T-helper 1 cell (primary cell): ENCODE data around the gene MAGEB10.
"Not testable (repeated sequence)": the region's sequence is repeated elsewhere in the genome, so short reads cannot be mapped to it uniquely, and the experiment has no call there.

Source experiments
- DNase-seq, 5 donors: peaks; one replicate each; pipeline ENCODE4 v3.0.0-alpha.2; 2012 to 2020
- total RNA-seq, 4 donors: gene quantifications; one replicate each; lab custom pipeline; 2026; lab: John Stamatoyannopoulos, UW

The MAGEB10 gene, protein sequence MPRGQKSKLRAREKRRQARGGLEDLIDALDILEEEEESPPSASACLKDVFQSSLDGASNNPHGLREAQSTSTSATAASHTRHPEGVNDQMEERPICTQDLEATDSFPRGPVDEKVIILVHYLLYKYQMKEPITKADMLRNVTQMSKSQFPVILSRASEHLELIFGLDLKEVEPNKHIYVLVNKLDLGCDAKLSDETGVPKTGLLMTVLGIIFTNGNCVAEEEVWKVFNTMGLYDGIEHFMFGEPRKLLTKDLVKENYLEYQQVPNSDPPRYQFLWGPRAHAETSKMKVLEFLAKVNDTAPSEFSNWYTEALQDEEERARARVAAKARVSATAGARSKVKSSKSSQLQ
- 0 reads per million in 4 donors for total RNA-seq

DNA sequence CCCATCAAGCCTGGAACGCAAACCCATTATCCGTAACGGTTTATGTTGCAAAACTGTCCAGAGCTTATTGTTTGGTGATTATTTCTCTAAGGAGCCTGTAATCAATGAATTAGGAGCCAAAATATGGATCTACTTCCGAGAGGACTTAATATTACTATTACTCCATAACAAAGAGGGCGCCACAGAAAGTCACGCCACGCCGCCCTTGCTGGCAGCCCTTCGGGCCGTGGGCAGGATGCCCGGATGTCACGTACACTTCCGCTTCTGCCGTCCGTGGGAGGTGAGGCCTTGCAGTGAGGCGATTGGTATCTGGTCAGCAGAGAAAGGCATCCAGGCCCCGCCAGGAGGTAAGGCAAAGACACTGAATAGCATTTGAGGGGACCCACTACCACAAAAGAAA lies at the start of gene MAGEB10:
Gene MAGEB10 (plus strand): TSS at position 301 of the 400 bp plus-strand sequence. CDS start 13,317 bp downstream, outside the sequence.
- no peak for DNase-seq

DNA sequence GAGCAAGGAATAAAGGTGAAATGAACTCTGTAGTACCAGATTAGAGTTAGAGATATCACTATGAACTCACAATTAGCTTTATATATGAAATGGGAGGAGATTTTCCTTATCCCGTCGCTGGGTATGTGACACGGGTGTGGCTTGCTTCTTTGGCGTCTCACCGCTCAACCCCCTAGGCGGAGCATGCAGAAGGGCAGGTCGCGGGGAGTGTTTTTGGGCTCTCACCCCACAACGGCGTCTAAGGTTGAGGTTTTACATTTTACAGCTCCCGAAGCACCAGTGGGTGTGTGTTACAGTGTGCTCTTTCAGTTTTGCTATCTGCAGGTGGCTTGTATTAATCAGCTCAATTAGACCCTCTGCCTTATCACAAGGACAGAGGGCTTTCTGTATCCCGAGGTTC lies 42.1 kb upstream of the MAGEB10 start:
- no peak for DNase-seq

DNA sequence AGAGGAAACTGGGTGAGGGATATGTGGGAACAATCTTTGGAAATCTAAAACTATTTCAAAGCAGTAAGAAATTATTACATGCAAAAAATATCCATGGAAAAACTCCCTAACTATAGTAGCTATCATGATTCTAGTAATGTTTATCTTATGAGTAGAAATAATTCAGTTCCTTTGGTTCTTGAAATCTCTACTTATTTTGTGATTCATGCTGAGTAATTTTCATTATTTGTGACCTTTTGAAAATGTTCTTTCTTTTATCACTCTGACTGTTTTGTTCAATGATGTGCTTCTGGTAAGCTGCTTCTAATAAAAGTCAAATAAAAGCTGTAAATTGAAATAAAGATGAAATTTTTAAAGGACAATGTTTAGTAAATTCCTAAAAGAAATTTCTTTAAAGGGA lies 40.4 kb upstream of the MAGEB10 start:
- DNase-seq, result no peak

- no peak for DNase-seq
Observed at GRCh38 chrX:27775984-27776383, 31.8 kb upstream of the MAGEB10 start.

DNA sequence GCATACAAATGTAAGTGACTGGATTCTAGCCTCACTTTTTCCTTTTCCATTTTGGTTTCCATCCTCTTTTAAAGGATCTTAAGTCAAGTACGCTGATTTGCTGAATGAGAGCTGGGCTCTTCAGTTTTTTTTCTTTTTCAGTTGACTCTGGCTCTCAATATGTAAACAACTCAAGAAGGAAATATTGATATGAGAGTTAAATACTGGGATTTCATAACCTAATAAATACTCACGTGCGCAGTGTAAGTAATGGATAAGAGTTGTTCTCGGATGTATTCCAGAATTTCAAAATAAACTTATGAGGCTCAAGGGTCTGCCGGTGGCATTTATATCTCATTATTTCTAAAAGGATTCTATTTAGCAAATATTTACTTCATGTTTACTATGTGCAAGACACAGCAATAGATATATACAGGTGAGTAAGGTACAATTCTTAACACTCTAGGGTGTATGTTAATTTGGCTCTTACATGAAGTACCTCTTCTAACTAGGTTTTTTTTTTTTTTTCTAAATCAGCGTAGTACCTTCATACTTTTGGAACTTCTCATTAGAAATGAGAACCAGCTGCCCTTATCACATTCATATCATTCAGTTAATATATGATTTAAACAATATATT lies 11.0 kb upstream of the MAGEB10 start:
- no peak for DNase-seq

- no peak for DNase-seq
Observed at GRCh38 chrX:27797575-27797974, 10.2 kb upstream of the MAGEB10 start.

- no peak for DNase-seq
Observed at GRCh38 chrX:27808226-27808625, 436 bp downstream of the MAGEB10 start.

- not testable (repeated sequence) for DNase-seq
Observed at GRCh38 chrX:27808991-27809859, 1.4 kb downstream of the MAGEB10 start.

GRCh38 chrX:27815209-27815608 lies 7.4 kb downstream of the MAGEB10 start:
- DNase-seq, result no peak

DNA sequence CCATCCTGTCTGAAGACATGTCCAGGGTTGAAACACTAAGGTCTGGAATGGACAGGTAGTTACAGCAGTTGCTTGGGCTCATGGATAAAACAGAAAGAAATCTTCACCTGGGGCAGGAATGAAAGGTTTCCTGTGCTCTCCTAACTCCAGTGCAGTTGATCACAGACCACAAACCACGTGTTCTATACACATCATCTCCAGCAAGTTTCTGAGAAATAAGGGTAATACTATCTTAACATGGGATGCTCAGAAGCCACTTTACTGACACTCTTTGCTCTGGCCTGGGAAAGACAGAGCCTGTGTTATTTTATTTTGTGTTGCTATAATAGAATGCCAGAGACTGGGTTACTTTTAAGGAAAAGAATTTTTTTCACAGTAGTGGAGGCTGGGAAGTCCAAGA lies 16.0 kb downstream of the MAGEB10 start:
- no peak for DNase-seq

GRCh38 chrX:27838185-27838584 lies 30.4 kb downstream of the MAGEB10 start:
- no peak for DNase-seq

DNA sequence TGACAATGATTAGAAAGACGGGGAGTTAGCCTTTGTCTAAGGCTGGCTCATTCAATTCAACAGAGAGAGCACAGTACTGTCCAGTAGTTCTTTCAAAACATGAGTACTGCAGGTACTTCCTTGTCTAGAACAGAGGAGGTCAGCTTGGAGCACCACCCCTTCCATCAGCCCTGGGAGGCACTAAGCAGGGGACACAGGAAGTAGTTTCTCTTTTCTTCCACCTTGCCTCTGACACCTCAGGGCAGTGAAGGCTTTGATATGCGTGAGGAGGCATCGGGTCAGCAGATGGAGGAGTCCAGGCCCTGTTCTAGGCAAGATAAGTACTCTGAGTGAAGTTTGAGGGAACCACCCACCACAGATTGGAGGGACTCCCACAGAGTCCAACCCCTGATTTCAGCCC lies 33.1 kb downstream of the MAGEB10 start:
- no peak for DNase-seq

- DNase-seq, result no peak
Observed at GRCh38 chrX:27842859-27843258, 35.1 kb downstream of the MAGEB10 start.

DNA sequence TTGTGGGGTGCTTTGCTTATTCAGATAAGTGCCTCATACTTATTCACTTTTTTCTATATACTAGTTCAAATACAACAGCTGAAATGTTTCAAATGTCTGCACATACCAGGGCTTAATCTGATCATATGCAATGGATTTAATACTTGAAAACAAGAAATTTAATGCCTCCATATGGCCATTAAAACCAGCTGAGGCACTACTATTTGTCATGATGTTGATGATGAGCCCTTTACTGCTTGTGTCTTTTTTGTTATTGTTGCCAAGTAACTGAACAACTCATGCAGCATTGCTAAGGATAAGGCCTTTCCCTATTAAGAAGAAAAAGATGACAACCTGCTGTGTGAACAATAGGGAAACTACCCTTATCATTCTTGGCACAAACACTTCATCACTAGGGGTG lies 52.5 kb downstream of the MAGEB10 start:
- DNase-seq, result no peak

DNA sequence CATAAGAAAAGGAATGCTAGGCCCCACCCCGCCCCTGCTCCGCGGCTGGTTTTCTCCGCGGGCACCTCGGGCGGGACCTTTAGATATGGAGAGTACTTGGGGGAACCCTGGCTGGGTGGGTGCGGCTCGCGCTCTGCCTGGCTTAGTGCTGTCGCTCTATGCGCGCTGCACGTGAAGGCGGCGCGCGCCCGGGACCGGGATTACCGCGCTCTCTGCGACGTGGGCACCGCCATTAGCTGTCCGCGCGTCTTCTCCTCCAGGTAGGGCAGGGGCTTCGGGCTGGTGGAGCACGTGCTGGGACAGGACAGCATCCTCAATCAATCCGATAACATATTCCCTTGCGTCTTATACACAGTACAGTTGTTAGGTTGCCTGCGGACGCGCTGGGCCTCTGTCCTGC lies 56.0 kb downstream of the MAGEB10 start:
- no peak for DNase-seq
